Measurements from ENCODE around the gene BANF1. TPM values are rescaled to one million over a fixed set of nuclear protein-coding genes. Genes with fewer than 3 reads are reported as not detected.

Gene BANF1
- total and polyA plus RNA-seq, 10 of the 15 experiments (the other 5 are each of a cell fraction or from before 2014, with no cell fraction given): 99.0 to 574 (median 297) TPM

DNA sequence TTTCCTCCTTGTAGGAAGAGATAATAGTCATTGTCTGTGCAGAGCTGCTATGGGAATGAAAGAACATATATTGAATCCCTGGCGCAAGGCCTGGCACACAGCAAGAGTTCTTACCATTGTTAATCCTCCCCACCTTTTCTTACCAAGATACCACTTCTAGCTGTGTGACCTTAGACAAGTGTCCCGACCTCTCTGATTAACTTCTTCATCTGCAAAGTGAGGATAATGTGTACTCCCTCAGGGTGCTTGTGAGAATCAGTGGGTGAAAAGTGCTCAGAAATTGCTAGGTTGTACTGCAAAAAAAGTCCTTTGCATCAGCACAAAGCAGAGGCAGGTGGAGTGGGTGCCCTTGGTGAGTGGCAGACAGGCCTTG lies 5.8 kb downstream of the BANF1 start:
- intact Hi-C loops (cut with micrococcal nuclease; ENCODE audit: unreplicated experiment) (no loop called here), in situ Hi-C loops (cut with MboI) (no loop called here)
- BruUV-seq (replicated peaks): no TSS peak
- FAIRE-seq: no peak
- Histone ChIP-seq H3K79me2 (ENCODE audit: control insufficient read depth, insufficient read depth, low read length) (peaks cover 8% of the 10 kb centered on the region), H3K4me1 (ENCODE audit: control insufficient read depth, insufficient read depth, low read length) (peaks cover 8% of the 10 kb centered on the region), H3K27ac (ENCODE audit: control insufficient read depth, insufficient read depth) (no peak overlapping the region), H3K4me3 (no peak overlapping the region), H3K4me2 (ENCODE audit: control insufficient read depth, insufficient read depth) (no peak overlapping the region), H4K20me1 (ENCODE audit: control insufficient read depth, insufficient read depth) (no peaks in the 10 kb centered on the region), H3K36me3 (ENCODE audit: control insufficient read depth in 2 of 2, insufficient read depth in 2 of 2, low read length in 1 of 2) (peaks cover 2 to 4% of the 10 kb centered on the region in 2 experiments; a peak in 1 of 4 replicates), H3K9ac (ENCODE audit: control insufficient read depth, insufficient read depth, low read length) (no peak overlapping the region), H3K27me3 (replicated peaks in 1 of 2; ENCODE audit: control insufficient read depth in 2 of 2, insufficient read depth in 2 of 2, low read length in 1 of 2) (peaks cover 3 to 7% of the 10 kb centered on the region in 2 experiments; a peak in 3 of 4 replicates), H3K9me3 (replicated peaks; ENCODE audit: control insufficient read depth, insufficient read depth, low read length) (no peaks in the 10 kb centered on the region), H2AFZ (ENCODE audit: control insufficient read depth, low read depth, low read length) (no peak overlapping the region)
- 74% methylated on average over 2 of the region's 2 CpGs for WGBS (ENCODE audit: insufficient coverage, insufficient replicate concordance, low lambda C conversion rate, missing lambda C conversion rate)
- no peak for ATAC-seq
- TF ChIP-seq, protein P1, sequence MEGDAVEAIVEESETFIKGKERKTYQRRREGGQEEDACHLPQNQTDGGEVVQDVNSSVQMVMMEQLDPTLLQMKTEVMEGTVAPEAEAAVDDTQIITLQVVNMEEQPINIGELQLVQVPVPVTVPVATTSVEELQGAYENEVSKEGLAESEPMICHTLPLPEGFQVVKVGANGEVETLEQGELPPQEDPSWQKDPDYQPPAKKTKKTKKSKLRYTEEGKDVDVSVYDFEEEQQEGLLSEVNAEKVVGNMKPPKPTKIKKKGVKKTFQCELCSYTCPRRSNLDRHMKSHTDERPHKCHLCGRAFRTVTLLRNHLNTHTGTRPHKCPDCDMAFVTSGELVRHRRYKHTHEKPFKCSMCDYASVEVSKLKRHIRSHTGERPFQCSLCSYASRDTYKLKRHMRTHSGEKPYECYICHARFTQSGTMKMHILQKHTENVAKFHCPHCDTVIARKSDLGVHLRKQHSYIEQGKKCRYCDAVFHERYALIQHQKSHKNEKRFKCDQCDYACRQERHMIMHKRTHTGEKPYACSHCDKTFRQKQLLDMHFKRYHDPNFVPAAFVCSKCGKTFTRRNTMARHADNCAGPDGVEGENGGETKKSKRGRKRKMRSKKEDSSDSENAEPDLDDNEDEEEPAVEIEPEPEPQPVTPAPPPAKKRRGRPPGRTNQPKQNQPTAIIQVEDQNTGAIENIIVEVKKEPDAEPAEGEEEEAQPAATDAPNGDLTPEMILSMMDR (IDR thresholded peaks at IDR 0.05 in 2 of 3, conservative IDR thresholded peaks at IDR 0.05 in 1 of 3; ENCODE audit: control insufficient read depth in 2 of 3, extremely low read depth in 1 of 3, insufficient read depth in 1 of 3, low read depth in 3 of 3, low read length in 3 of 3): no peak
- TF ChIP-seq CHD4 (IDR thresholded peaks at IDR 0.05): no peak
- TF ChIP-seq, protein P2, sequence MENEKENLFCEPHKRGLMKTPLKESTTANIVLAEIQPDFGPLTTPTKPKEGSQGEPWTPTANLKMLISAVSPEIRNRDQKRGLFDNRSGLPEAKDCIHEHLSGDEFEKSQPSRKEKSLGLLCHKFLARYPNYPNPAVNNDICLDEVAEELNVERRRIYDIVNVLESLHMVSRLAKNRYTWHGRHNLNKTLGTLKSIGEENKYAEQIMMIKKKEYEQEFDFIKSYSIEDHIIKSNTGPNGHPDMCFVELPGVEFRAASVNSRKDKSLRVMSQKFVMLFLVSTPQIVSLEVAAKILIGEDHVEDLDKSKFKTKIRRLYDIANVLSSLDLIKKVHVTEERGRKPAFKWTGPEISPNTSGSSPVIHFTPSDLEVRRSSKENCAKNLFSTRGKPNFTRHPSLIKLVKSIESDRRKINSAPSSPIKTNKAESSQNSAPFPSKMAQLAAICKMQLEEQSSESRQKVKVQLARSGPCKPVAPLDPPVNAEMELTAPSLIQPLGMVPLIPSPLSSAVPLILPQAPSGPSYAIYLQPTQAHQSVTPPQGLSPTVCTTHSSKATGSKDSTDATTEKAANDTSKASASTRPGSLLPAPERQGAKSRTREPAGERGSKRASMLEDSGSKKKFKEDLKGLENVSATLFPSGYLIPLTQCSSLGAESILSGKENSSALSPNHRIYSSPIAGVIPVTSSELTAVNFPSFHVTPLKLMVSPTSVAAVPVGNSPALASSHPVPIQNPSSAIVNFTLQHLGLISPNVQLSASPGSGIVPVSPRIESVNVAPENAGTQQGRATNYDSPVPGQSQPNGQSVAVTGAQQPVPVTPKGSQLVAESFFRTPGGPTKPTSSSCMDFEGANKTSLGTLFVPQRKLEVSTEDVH (IDR thresholded peaks at IDR 0.05; ENCODE audit: low read depth, partially characterized antibody): no peak
- no peak for TF ChIP-seq IKZF2 (IDR thresholded peaks at IDR 0.05)
- no peak for TF ChIP-seq MYB (IDR thresholded peaks at IDR 0.05; ENCODE audit: borderline replicate concordance, low read depth, low read length)
- no peak for TF ChIP-seq SMC3 (IDR thresholded peaks at IDR 0.05; ENCODE audit: borderline replicate concordance, low read length)
- no peak for TF ChIP-seq GABPA (IDR thresholded peaks at IDR 0.05; ENCODE audit: low read depth)
- no peak for TF ChIP-seq TCF12 (IDR thresholded peaks at IDR 0.05; ENCODE audit: low read depth, low read length)
- TF ChIP-seq PML (IDR thresholded peaks at IDR 0.05; ENCODE audit: low read length): no peak
- SMC1A ChIA-PET (ENCODE audit: uncharacterized antibody, unreplicated experiment): no interaction called here
- POLR2A ChIA-PET: no interaction called here
- no peak for DNase-seq (ENCODE audit: low read depth, low spot score)
- CTCF ChIA-PET: interaction anchor here (0.7 to 1.7 kb wide), 2 partner anchors 14 to 37 kb away, joined by 4 to 8 read pairs; no protein-coding TSS in a partner anchor
- RAD21 ChIA-PET (ENCODE audit: unreplicated experiment): no interaction called here
